ENCODE measurements around the gene CD40.

The CD40 gene

DNA sequence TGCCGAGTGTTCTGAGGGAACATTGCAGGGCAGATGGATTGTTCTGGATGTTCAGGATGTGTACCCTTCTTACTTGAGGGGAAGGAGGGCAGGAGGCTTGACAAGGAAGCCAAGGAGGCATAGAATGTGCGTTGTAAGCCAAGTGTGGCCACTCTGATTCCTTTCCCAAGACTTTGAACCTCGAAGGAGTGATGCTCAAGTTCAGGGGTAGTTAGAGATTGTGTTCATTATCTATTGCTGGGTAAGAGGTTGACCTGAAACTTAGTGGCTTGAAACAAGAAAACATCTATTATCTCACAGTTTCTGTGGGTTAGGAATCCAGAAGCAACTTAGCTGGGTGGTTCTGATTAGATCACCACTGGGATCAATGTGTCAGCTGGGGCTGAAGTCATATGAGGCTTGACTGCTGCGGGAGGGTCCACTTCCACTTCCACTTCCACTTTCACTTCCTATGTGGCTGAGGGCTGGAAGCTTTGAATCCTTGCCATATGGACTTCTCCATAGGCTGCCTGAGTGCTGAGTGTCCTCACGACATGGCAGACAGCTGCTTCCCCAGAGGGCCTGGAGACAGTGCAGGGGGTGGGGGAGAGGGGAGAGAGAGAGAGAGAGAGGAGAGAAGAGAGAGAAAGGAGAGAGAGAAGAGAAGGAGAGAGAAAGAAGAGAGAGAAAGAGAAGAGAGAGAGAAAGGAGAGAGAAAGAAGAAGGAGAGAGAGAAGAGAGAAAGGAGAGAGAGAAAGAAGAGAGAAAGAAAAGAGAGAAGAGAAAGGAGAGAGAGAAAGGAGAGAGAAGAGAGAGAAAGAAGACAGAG is 6.9 kb upstream of the CD40 start:
- TF ChIP-seq GATA2 (IDR thresholded peaks at IDR 0.05; ENCODE audit: low read depth, low read length) (no peak), GATA3 (IDR thresholded peaks at IDR 0.05; ENCODE audit: low read depth, low read length) (no peak)

DNA sequence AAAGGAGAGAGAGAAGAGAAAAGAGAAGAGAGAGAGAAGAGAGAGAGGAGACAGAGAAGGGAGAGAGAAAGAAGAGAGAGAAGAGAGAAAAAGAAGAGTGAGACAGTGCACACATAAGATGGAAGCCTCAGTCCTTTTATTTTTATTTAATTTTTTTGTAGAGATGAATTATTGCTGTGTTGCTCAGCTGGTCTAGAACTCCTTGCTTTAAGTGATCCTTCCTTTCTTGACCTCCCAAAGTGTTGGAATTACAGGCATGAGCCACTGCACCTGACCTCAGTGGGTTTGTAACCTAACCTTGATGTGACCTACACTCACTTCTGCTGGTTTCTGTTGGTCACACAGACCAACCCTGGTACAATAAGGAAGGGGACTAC is 6.3 kb upstream of the CD40 start:
- TF ChIP-seq GATA3 (IDR thresholded peaks at IDR 0.05; ENCODE audit: low read depth, low read length) (no peak), GATA2 (IDR thresholded peaks at IDR 0.05; ENCODE audit: low read depth, low read length) (no peak)

DNA sequence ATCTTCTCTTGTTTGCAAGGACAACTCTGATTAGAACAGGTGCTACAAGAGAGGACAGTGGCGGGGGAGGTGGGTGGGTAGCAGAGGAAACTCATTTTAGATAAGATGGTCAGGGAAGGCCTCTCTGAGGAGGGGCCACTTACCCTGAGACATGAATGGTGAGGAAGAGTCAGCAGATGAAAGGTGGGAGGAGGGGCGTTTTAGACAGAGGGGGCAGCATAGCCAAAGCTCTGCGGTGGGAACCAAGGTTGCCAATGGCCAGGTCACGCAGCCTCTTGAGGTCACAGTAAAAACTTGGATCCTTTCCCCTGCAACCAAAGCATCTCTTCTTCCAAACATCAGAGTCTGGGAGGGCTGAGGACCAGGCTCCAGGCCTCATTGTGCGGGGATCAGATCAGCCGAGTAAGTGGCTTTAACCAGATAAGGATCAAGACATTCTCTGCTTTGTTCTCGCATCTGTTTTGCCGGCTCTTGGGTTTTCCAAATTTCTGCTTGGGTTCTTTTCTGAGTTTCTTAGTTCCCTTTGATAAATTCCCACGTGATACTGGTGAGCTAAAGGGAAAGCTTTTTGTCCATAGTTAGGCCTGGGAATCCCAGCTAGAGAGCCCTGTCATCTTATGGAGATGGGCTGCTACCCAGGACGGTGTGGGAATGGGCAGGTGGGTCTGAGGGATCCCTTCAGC is 5.5 kb upstream of the CD40 start:
- TF ChIP-seq GATA3 (IDR thresholded peaks at IDR 0.05; ENCODE audit: low read depth, low read length) = no peak
- peak; percentile 69 for TF ChIP-seq GATA2 (IDR thresholded peaks at IDR 0.05; ENCODE audit: low read depth, low read length)

DNA sequence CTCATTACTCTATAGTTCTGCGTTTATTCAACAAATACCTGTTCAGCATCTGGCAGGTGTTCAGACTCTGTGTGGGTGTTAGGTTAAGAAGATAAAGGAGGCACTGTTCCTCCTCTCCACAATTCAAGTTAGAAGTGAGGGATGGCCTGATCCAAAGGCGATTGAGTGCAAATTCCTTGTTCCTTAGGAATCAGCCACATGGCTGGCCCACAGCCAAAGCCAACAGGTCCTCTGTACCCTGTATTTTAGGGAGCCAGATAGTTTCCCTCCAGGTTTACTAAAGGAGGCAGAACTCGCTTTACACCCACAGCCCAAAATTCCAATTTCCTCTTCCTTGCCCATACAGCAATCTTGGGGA is 5.0 kb upstream of the CD40 start:
- TF ChIP-seq GATA2 (IDR thresholded peaks at IDR 0.05; ENCODE audit: low read depth, low read length) = no peak
- no peak for TF ChIP-seq GATA3 (IDR thresholded peaks at IDR 0.05; ENCODE audit: low read depth, low read length)

DNA sequence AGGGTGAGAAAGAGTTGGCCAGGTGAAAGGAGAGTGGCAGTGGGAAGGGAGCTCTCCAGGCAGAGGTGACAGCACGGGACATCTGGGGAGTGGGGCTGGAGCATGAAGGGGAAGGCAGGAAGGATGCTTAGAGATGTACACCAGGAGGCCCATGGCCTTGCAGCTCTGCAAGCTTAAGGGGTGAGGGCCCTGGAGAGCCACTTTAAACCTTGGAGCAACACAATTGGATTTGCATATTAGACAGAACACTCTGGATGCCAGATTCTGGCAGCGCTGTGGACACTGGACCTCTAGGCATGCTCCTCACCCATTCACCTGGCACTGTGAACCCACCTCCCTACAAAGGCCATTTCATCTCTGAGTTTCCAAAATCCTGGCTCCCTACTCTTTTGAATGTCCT is 3.7 kb upstream of the CD40 start:
- TF ChIP-seq GATA2 (IDR thresholded peaks at IDR 0.05; ENCODE audit: low read depth, low read length) (no peak), GATA3 (IDR thresholded peaks at IDR 0.05; ENCODE audit: low read depth, low read length) (no peak)

DNA sequence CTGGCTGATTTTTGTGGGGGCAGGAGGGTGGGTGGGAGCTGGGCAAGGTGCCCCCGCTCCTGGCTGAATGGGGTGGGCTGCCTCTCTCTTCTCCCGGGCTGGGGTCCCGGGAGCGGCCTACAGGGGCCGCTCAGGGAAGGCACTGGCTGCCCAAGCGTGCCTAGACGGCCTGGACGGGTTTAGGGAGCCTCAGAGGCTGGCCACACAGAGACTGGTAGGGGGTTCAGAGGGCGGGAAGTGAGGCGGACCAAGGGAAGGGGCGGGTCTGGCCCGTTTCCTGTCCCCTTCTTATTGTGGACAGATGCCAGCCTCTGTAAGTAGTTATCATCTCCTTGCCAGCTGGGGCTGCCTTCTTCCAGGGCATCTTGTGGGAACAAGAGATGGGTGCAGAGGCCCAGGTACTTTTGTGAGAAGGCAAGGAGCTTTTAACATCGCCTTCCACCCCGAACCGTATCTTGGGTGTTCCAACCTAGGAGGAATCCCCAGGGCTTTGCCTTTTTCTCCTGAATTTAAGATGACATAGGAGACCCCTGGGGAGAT is 437 bp downstream of the CD40 start:
- TF ChIP-seq GATA2 (IDR thresholded peaks at IDR 0.05; ENCODE audit: low read depth, low read length) = no peak
- no peak for TF ChIP-seq GATA3 (IDR thresholded peaks at IDR 0.05; ENCODE audit: low read depth, low read length)

DNA sequence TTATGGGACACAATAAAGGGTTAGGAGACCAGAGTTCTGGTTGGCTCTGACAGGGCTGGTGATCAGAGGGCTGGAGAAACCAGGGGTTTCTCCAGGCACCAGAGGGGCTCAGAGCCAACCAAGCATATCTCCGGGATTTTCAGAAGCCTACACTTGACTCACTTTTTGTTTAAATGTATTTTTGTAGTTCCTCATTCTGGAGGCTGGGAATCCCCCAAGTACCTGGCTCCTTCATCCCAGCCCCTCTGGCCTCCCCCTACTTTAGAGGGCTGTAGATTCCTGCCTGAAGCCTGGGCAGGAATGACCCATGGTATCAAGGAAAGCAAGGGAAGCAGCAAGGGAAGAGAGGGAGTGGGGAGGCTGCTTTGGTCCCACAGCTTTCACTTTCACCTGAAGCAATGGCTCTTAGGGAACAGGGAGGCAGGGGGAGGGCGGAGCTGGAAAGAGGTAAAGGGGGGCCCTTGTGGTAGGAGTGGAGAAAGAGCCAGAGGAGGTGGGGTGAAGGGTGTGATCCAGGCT is 973 bp downstream of the CD40 start:
- no peak for TF ChIP-seq GATA3 (IDR thresholded peaks at IDR 0.05; ENCODE audit: low read depth, low read length)

DNA sequence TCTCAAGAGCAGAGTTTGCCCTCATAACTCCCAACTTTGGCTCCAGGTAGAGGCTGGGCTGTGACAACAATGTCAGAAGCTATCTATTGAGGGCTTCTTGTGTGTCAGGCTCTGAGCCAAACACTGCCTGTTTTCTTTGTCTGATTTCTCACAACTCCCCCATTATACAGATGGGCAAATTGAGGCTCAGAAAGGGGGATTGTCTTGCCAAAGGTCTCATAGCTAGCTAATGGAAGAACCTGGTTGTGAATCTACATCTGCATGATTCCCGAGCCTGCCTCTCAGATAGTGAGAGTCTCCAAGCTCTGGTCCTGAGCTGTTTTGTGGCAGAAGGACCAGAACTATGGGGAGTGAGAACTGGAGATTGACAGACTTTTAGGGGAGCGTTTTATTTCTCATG is 1.4 kb downstream of the CD40 start:
- TF ChIP-seq GATA2 (IDR thresholded peaks at IDR 0.05; ENCODE audit: low read depth, low read length) (no peak), GATA3 (IDR thresholded peaks at IDR 0.05; ENCODE audit: low read depth, low read length) (no peak)

DNA sequence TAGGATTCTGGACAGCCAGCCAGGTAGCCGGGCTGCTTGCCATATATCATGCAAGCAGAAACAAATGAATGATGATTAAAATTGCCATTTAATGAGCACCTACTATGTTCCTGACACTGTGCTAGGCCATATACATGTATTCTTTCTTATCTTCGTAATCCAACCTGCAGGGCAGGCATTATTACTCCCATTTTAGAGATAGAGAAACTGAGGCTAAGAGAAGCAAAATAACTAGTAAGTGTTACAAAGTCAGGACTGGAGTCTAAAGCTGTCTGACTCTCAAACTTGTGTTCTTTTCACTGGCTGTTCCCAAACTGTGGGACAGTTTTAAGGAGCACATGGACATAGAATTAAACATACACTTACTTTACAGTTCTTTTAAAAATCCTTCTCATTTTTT is 2.0 kb downstream of the CD40 start:
- TF ChIP-seq GATA3 (IDR thresholded peaks at IDR 0.05; ENCODE audit: low read depth, low read length) (no peak), GATA2 (IDR thresholded peaks at IDR 0.05; ENCODE audit: low read depth, low read length) (no peak)

DNA sequence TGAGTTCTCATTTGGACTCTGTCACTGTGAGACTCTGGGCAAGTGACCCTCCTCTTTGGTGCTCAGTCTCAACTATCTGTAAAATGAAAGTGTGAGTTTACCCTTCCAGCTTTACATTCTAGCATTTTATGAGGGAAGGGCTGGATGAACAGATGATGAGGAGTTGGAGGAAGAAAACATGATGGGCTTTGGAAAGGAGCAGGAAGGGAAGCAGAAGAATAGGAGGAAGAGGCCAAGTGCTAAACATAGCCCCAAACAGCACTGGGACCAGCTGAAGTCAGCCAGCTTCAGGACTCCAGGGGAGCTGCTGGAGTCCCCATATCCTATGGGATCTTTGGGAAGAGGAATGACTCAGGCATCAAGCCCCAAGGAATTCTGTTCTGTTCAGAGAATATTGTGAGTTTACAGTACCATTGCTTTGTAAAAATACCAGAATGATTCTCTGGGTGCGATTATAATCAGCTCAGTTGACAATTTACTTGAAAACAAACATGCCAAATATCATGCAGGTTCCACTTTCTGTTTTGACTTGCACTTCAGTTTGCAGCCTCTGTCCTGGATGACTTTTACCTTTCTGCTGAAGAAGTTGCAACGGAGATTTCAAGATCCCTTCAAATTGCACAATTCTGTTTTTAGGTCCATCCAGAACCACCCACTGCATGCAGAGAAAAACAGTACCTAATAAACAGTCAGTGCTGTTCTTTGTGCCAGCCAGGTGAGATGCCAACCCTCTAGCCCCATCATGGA is 3.2 kb downstream of the CD40 start:
- TF ChIP-seq GATA2 (IDR thresholded peaks at IDR 0.05; ENCODE audit: low read depth, low read length) (no peak), GATA3 (IDR thresholded peaks at IDR 0.05; ENCODE audit: low read depth, low read length) (no peak)

DNA sequence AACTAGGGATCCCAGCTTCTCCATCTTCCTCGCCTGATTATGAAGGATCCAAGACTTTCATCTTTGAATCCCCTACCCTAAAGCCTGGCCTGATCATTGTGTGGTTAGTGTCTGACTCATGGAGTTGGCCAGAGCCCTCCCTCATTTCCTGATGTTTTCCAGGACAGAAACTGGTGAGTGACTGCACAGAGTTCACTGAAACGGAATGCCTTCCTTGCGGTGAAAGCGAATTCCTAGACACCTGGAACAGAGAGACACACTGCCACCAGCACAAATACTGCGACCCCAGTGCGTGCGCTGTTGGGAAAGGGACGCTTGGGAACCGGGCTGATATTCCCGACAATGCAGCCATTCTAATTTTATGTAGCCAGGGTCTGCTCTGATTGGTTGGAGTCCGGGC is 4.0 kb downstream of the CD40 start:
- no peak for TF ChIP-seq GATA3 (IDR thresholded peaks at IDR 0.05; ENCODE audit: low read depth, low read length)
- TF ChIP-seq GATA2 (IDR thresholded peaks at IDR 0.05; ENCODE audit: low read depth, low read length) = no peak

DNA sequence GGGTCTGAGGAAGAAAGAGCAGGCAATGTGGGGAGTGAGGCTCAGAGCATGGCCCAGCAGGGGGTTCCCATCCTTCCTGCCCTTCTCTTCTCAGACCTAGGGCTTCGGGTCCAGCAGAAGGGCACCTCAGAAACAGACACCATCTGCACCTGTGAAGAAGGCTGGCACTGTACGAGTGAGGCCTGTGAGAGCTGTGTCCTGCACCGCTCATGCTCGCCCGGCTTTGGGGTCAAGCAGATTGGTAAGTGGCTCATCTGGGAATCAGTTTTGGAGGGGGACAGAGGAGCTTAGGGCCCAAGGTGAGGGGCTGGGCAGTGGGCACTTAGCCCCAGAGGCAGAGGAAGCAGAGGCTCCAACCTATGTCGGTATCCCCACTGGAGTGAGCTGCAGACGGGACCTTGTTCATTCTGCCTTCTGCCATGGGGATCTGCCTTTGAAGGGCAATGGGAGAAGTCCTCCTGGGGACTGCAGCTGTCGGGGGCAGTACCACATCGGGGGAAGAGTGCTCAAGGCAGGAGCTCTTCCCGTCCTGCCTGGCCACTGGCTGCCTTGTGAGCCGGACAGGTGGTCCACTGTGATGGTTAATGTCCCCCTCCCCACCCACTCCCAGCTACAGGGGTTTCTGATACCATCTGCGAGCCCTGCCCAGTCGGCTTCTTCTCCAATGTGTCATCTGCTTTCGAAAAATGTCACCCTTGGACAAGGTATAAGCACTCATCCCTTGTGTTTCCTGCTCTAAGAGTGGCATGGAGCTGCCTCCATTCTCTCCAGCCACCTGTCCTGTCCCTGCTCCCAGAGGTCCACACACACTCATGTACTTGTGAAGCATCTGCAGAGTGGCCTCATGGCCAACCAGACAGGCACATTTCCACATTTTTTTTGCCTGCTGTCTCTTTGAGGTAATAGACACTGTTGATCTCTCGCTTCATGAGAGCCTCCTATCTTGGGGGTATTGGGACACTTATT is 4.7 kb downstream of the CD40 start:
- TF ChIP-seq GATA2 (IDR thresholded peaks at IDR 0.05; ENCODE audit: low read depth, low read length) (no peak), GATA3 (IDR thresholded peaks at IDR 0.05; ENCODE audit: low read depth, low read length) (no peak)

DNA sequence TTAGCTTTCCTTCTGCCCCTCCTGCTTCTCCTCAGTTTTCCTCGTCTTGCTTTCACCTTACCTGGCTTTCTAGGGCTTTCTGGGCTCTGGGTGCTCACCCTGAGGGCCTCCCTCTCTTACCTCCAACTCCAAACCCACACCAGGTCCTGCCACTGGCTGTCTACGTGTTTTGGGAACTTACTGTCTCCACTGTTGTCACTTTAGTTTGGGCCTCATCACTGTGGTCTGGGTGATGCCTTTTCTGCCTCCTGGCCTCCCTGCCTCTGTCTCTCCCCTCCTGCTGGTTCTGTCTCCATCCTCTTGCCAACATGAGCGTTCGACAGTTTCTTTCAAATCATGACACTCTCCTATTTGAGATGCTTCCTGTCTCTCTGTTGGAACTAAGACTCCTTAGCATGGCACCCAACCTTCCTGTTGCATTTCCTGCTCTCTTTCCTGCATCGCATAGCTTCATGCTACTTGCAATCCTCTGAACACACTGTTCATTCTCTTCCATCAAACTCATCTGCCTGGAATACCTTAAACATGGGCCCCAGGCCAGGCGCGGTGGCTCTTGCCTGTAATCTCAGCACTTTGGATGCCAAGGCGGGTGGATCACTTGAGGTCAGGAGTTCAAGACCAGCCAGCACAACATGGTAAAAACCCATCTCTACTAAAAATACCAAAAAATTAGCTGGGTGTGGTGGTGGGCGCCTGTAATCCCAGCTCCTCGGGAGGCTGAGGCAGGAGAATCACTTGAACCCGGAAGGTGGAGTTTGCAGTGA is 5.5 kb downstream of the CD40 start:
- TF ChIP-seq GATA2 (IDR thresholded peaks at IDR 0.05; ENCODE audit: low read depth, low read length) (no peak), GATA3 (IDR thresholded peaks at IDR 0.05; ENCODE audit: low read depth, low read length) (no peak)

All from SH-SY5Y (cell line).